Esophagus squamous epithelium (tissue), 4 donors: ENCODE data around the gene MOK.

Experiments used
- POLR2A ChIP-seq, 4 donors: fragments of 450-650 bp; IDR thresholded peaks; one replicate each; pipeline ENCODE4 v1.6.1; 2017; ENCODE audit warnings: antibody characterized with exemption in 4 of 4, mild to moderate bottlenecking in 4 of 4, moderate library complexity in 3 of 4
- TF ChIP-seq, protein P1 (sequence below), 6 experiments: fragments of 450-650 bp in 4 of 6; fragments of 200-600 bp in 2 of 6; sonication (generic) in 2 of 6; IDR thresholded peaks; one replicate each; pipeline ENCODE4 v1.5.1; 2016 to 2019; ENCODE audit warnings: antibody characterized with exemption in 6 of 6, mild to moderate bottlenecking in 4 of 6, moderate library complexity in 4 of 6

DNA sequence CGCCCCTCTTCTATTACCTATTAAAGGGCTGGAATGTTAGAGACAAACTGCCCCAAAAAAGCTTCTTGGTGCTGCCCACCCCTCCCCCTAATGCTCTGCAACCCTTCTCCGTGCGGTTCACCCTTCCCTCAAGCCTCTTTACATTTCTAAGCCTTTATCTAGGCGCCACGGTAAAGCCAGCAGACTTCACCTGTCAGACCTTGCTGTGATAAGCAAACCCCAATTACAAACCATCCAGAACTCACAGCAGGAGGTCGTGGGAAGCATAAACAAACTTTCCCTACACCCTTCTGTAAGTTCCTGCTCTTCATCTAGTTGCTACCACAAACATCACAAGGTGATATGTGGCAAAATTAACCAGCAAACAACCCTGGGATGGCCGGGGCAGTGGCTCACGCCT lies 56.8 kb downstream of the MOK start:
- TF ChIP-seq, protein P1, sequence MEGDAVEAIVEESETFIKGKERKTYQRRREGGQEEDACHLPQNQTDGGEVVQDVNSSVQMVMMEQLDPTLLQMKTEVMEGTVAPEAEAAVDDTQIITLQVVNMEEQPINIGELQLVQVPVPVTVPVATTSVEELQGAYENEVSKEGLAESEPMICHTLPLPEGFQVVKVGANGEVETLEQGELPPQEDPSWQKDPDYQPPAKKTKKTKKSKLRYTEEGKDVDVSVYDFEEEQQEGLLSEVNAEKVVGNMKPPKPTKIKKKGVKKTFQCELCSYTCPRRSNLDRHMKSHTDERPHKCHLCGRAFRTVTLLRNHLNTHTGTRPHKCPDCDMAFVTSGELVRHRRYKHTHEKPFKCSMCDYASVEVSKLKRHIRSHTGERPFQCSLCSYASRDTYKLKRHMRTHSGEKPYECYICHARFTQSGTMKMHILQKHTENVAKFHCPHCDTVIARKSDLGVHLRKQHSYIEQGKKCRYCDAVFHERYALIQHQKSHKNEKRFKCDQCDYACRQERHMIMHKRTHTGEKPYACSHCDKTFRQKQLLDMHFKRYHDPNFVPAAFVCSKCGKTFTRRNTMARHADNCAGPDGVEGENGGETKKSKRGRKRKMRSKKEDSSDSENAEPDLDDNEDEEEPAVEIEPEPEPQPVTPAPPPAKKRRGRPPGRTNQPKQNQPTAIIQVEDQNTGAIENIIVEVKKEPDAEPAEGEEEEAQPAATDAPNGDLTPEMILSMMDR (IDR thresholded peaks at IDR 0.05), result no peak
- TF ChIP-seq POLR2A (IDR thresholded peaks at IDR 0.05), result no peak
